Calu3 (cell line): ENCODE measurements around the gene ZNF710. TPM values are rescaled to one million over a fixed set of nuclear protein-coding genes. Genes with fewer than 3 reads are reported as not detected.

Experiments
- BruUV-seq: library from RNA; stranded (reverse); fragments of 400-500 nt; replicated peaks from 2 replicates; lab custom pipeline; 2021; lab: Mats Ljungman, UMichigan
- CTCF ChIA-PET: fragments of 300-600 bp; sonication (Branson Sonifier 250); formaldehyde crosslinking; loops from one replicate; lab custom pipeline; 2022; ENCODE audit warnings: antibody characterized with exemption; lab: Charles Lee
- DNase-seq: peaks from one replicate; pipeline ENCODE4 v3.0.0; 2022
- H3K27ac Mint-ChIP-seq: one replicate; pipeline ENCODE4 v1.8.0; 2022; ENCODE audit warnings: mixed read lengths; ENCODE audit not compliant: unreplicated experiment
- H3K27me3 Mint-ChIP-seq: one replicate; pipeline ENCODE4 v1.8.0; 2022; ENCODE audit warnings: mixed read lengths; ENCODE audit not compliant: unreplicated experiment
- H3K36me3 Mint-ChIP-seq: one replicate; pipeline ENCODE4 v1.8.0; 2022; ENCODE audit warnings: mild to moderate bottlenecking, moderate library complexity, mixed read lengths; ENCODE audit not compliant: insufficient read depth, unreplicated experiment
- H3K4me1 Mint-ChIP-seq: one replicate; pipeline ENCODE4 v1.8.0; 2022; ENCODE audit warnings: mild to moderate bottlenecking, low read depth, mixed read lengths; ENCODE audit not compliant: unreplicated experiment
- H3K4me3 Mint-ChIP-seq: one replicate; pipeline ENCODE4 v1.8.0; 2022; ENCODE audit warnings: mild to moderate bottlenecking, low read depth, moderate library complexity, mixed read lengths; ENCODE audit not compliant: unreplicated experiment
- H3K9me3 Mint-ChIP-seq: one replicate; pipeline ENCODE4 v1.8.0; 2022; ENCODE audit warnings: low read depth, mixed read lengths; ENCODE audit not compliant: unreplicated experiment
- intact Hi-C: fragments of 100-400 bp; cut with micrococcal nuclease; formaldehyde crosslinking; loops from one replicate; pipeline ENCODE4 v1.10.0; 2022; ENCODE audit not compliant: unreplicated experiment
- total RNA-seq: library from RNA; stranded (reverse); gene quantifications from 2 replicates; pipeline ENCODE4 v1.2.3, GENCODE V29; 2022
- TF ChIP-seq, protein P1 (sequence below): fragments of 200-600 bp; IDR thresholded peaks from one replicate; pipeline ENCODE4 v1.8.0; 2022; ENCODE audit warnings: antibody characterized with exemption; ENCODE audit not compliant: unreplicated experiment

The ZNF710 gene
- total RNA-seq, 1 experiment from 2014 or later: 15.4 TPM

GRCh38 chr15:90097475-90097874 lies 96.4 kb downstream of the ZNF710 start:
- DNase-seq: no peak
- Mint-ChIP-seq H3K9me3 (no peaks in the 10 kb centered on the region), H3K36me3 (peaks cover 21% of the 10 kb centered on the region), H3K4me3 (no peak overlapping the region), H3K4me1 (peaks cover 56% of the 10 kb centered on the region), H3K27me3 (no peaks in the 10 kb centered on the region), H3K27ac (no peak overlapping the region)
- intact Hi-C loops: no loop called here
- CTCF ChIA-PET: no interaction called here
- no TSS peak for BruUV-seq
- TF ChIP-seq, protein P1, sequence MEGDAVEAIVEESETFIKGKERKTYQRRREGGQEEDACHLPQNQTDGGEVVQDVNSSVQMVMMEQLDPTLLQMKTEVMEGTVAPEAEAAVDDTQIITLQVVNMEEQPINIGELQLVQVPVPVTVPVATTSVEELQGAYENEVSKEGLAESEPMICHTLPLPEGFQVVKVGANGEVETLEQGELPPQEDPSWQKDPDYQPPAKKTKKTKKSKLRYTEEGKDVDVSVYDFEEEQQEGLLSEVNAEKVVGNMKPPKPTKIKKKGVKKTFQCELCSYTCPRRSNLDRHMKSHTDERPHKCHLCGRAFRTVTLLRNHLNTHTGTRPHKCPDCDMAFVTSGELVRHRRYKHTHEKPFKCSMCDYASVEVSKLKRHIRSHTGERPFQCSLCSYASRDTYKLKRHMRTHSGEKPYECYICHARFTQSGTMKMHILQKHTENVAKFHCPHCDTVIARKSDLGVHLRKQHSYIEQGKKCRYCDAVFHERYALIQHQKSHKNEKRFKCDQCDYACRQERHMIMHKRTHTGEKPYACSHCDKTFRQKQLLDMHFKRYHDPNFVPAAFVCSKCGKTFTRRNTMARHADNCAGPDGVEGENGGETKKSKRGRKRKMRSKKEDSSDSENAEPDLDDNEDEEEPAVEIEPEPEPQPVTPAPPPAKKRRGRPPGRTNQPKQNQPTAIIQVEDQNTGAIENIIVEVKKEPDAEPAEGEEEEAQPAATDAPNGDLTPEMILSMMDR: no peak

DNA sequence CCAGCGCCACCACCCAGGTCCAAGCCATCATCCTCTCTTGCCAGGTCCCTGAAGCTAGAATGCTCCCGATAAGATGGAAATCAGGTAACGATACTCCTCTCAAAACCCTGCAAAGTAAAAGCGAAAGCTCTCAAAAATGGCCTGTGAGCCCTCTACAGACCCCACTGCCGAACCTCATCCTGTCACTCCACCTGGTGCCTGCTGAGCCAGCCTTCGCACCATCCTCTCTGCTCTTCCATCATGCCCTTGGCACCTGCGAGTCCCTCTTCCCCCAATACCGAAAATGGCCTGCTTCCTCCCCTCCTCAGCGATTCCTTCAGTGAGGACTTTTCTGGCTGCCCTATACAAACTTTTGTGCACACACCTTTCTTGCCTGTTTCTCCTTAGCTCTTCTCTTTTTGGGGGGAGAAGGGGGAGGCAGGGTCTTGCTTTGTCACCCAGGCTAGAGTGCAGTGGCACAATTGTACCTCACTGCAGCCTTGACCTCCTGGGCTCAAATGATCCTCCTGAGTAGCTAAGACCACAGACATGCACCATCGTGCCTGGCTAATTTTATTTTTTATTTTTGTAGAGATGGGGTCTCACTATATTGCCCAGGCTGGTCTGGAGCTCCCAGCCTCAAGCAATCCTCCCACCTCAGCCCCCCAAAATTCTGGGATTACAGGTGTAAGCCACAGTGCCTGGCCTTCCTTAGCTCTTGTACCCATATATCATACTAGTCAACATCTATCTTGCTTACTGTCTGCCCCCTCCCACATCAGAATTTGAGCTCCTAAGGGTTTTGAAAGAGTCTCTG lies 98.1 kb downstream of the ZNF710 start:
- intact Hi-C loops: no loop called here
- Mint-ChIP-seq H3K4me1 (peaks cover 65% of the 10 kb centered on the region), H3K4me3 (no peak overlapping the region), H3K27ac (no peak overlapping the region), H3K9me3 (no peaks in the 10 kb centered on the region), H3K27me3 (no peaks in the 10 kb centered on the region), H3K36me3 (peaks cover 16% of the 10 kb centered on the region)
- DNase-seq: no peak
- CTCF ChIA-PET: interaction anchor here (1.1 kb wide), 1 partner anchor 13 kb away, joined by 3 read pairs; no protein-coding TSS in a partner anchor
- BruUV-seq: no TSS peak
- TF ChIP-seq, protein P1: no peak

- H3K4me3 Mint-ChIP-seq: peak overlapping the region; percentile 73
- no TSS peak for BruUV-seq
- H3K27ac Mint-ChIP-seq: no peak overlapping the region
- intact Hi-C loops: no loop called here
- H3K27me3 Mint-ChIP-seq: no peaks in the 10 kb centered on the region
- TF ChIP-seq, protein P1: no peak
- peaks cover 65% of the 10 kb centered on the region for H3K4me1 Mint-ChIP-seq
- CTCF ChIA-PET: no interaction called here
- no peaks in the 10 kb centered on the region for H3K9me3 Mint-ChIP-seq
- DNase-seq: no peak
- H3K36me3 Mint-ChIP-seq: peaks cover 16% of the 10 kb centered on the region
Measured at GRCh38 chr15:90099868-90100831, 99.0 kb downstream of the ZNF710 start.

DNA sequence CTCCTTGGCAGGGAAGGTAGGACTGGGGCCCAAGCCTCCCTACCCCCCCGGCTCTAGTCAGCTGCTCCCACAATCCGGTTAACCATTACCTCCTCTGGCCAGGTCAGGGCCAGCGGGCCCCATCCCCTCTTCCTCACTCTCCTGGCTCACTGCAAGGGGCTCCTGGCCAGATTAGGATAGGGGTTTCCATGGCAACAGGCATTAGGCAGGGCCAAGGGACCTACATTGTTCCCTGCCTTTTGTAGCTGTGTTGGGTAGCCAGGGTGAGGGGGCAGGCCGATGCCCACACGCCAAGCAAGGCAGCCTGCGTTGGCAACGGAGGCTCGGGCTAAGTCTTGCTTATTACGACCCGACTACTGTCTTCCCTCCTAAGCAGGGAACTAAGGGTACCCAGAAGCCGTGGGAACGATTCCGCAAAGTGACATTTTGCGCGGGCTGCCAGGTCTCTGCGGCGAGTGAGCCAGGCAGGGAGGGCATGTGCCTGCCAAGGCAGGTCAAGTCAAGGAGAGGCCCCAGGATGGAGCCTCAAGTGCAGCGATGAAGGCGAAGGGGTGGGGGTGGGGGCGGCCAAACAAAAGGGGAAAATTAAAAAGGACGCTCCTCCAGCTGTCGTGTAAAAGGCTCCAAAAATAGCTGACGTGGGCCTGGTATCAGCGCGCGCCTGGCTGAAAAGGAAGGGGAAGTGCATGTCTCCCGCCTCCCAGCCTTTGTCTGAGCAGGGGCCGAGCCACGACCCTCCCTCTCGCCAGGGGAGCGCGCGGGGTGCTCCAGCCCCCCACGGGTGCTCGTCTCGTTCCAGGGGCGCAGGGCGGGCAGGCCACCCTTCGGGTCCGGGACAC lies 100.2 kb downstream of the ZNF710 start:
- BruUV-seq: TSS peak; percentile 61
- peak overlapping the region; percentile 48 for H3K27ac Mint-ChIP-seq

More for the DNA sequence above, 100.2 kb downstream of the ZNF710 start:
- intact Hi-C loops: no loop called here
- CTCF ChIA-PET: interaction anchor here (0.8 kb wide), 1 partner anchor 15 kb away, joined by 3 read pairs; no protein-coding TSS in a partner anchor
- Mint-ChIP-seq H3K4me1 (peaks cover 56% of the 10 kb centered on the region), H3K9me3 (no peaks in the 10 kb centered on the region), H3K4me3 (peak overlapping the region; percentile 73), H3K36me3 (peaks cover 16% of the 10 kb centered on the region), H3K27me3 (no peaks in the 10 kb centered on the region)
- TF ChIP-seq, protein P1: no peak
- peak; percentile 36 for DNase-seq
